Fibroblast of pulmonary artery (primary cell): ENCODE measurements around the gene TDRKH.

Source experiments
- DNase-seq: peaks from one replicate; pipeline ENCODE4 v3.0.0-alpha.2; 2010; ENCODE audit warnings: low read depth
- H3K4me3 ChIP-seq: replicated peaks from 2 replicates; pipeline ENCODE4 v1.5.1; 2011; ENCODE audit warnings: low read depth, mild to moderate bottlenecking, control low read depth, low read length, moderate library complexity
- CTCF ChIP-seq: IDR thresholded peaks from 2 replicates; pipeline ENCODE4 v1.5.1; 2011; ENCODE audit warnings: mild to moderate bottlenecking, control low read depth, low read length, inconsistent platforms; ENCODE audit errors: missing control alignments

TDRKH gene

GRCh38 chr1:151830055-151830454 lies 39.8 kb upstream of the TDRKH start:
- TF ChIP-seq CTCF = no peak
- no peak for DNase-seq
- H3K4me3 ChIP-seq = no peak overlapping the region

- no peak for DNase-seq
- no peak overlapping the region for H3K4me3 ChIP-seq
- no peak for TF ChIP-seq CTCF
Measured at GRCh38 chr1:151829352-151830046, 39.2 kb upstream of the TDRKH start.

- DNase-seq = peak; percentile 62
- no peak overlapping the region for H3K4me3 ChIP-seq
- TF ChIP-seq CTCF = no peak
Measured at GRCh38 chr1:151828921-151829320, 38.6 kb upstream of the TDRKH start.

GRCh38 chr1:151827853-151828252 lies 37.6 kb upstream of the TDRKH start:
- H3K4me3 ChIP-seq = no peak overlapping the region

GRCh38 chr1:151825751-151826660 lies 35.7 kb upstream of the TDRKH start:
- no peak for TF ChIP-seq CTCF
- no peak for DNase-seq
- H3K4me3 ChIP-seq = no peak overlapping the region

More at GRCh38 chr1:151827853-151828252, 37.6 kb upstream of the TDRKH start:
- no peak for TF ChIP-seq CTCF
- no peak for DNase-seq

- no peak for DNase-seq
- TF ChIP-seq CTCF = no peak
- H3K4me3 ChIP-seq = no peak overlapping the region
Measured at GRCh38 chr1:151825204-151825603, 34.9 kb upstream of the TDRKH start.

GRCh38 chr1:151823175-151823574 lies 32.9 kb upstream of the TDRKH start:
- no peak overlapping the region for H3K4me3 ChIP-seq
- no peak for DNase-seq
- TF ChIP-seq CTCF = no peak
